Right atrium auricular region (tissue), 2 donors: ENCODE measurements around the gene FHIT. TPM values are rescaled to one million over a fixed set of nuclear protein-coding genes. Genes with fewer than 3 reads are reported as not detected.
"Not testable (repeated sequence)": the region's sequence is repeated elsewhere in the genome, so short reads cannot be mapped to it uniquely, and the experiment has no call there.

ENCODE experiments used
- DNase-seq: peaks from one replicate; pipeline ENCODE4 v3.0.0-alpha.2; 2019; ENCODE audit warnings: low spot score
- H3K27ac ChIP-seq, 2 donors: fragments of 200-600 bp; sonication (generic); 1 replicate in 1 of 2; 2 replicates in 1 of 2; pipeline ENCODE4 v1.5.1; 2016 to 2019
- H3K27me3 ChIP-seq, 2 donors: fragments of 200-600 bp; sonication (generic); one replicate each; pipeline versions ENCODE4 v1.5.1 to v1.6.0; 2017 to 2019
- H3K36me3 ChIP-seq: fragments of 200-600 bp; sonication (generic); one replicate; pipeline ENCODE4 v1.5.1; 2016
- H3K4me1 ChIP-seq, 2 donors: fragments of 200-600 bp; sonication (generic); one replicate each; pipeline versions ENCODE4 v1.5.1 to v1.6.0; 2017 to 2019
- H3K4me3 ChIP-seq, 2 donors: fragments of 200-600 bp; sonication (generic); 1 replicate in 1 of 2; 2 replicates in 1 of 2; pipeline ENCODE4 v1.5.1; 2017 to 2019; ENCODE audit warnings: mild to moderate bottlenecking in 1 of 2, moderate library complexity in 1 of 2
- H3K9me3 ChIP-seq, 2 donors: fragments of 200-600 bp; sonication (generic); one replicate each; pipeline ENCODE4 v1.5.1; 2019
- CTCF ChIP-seq, 2 donors: fragments of 200-600 bp; sonication (generic); IDR thresholded peaks; one replicate each; pipeline ENCODE4 v1.5.1; 2019; ENCODE audit warnings: antibody characterized with exemption in 2 of 2
- total RNA-seq, 2 donors: library from RNA; depleted of rRNA; stranded (reverse); fragments of >200 nt; gene quantifications; one replicate each; pipeline ENCODE4 v1.1.0, GENCODE V29; 2016

Gene FHIT
- total RNA-seq, 2 donors from 2014 or later = 10.4 to 11.0 TPM

DNA sequence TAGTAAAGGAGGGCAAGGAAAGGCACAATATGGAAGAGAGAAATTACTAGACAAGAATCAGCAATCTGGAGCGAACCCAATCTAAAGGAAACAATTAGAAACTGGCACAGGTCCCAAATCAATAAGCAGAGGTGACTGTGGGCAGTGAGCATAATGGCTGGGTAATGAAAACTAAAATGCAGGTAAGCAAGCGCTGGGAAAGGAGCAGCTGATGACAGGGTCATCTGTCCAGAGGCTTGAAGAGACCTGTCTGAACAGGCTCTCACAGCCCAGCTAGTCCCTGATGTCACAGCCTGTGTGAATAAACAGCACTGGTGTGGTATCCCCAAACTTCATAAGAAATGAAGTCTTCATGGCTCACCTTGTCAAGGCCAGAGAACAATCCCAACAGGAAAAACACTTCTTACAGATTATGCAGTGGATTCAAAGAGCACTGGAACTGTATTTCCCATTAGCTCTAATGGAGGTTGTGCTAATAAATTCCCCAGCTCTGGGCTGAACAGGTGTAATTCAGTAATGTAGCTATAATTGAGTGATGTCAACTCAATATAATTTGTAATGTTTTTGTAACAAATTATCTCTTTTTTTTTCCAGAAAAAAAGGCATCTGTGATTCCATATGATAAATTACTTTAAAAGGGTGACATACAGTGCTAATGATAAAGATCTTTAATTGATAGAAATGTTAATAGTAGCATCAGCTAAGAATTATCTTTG lies 197.3 kb downstream of the FHIT start:
- TF ChIP-seq CTCF (IDR thresholded peaks at IDR 0.05) = no peak
- Histone ChIP-seq H3K9me3 (no peaks in the 10 kb centered on the region), H3K36me3 (no peaks in the 10 kb centered on the region), H3K27me3 (no peaks in the 10 kb centered on the region), H3K4me1 (no peaks in the 10 kb centered on the region), H3K27ac (no peak overlapping the region), H3K4me3 (no peak overlapping the region)
- no peak for DNase-seq

GRCh38 chr3:61052851-61053250 lies 198.4 kb downstream of the FHIT start:
- H3K27ac ChIP-seq = no peak overlapping the region
- no peaks in the 10 kb centered on the region for H3K36me3 ChIP-seq
- no peaks in the 10 kb centered on the region for H3K27me3 ChIP-seq
- no peak for DNase-seq
- H3K4me3 ChIP-seq = no peak overlapping the region
- no peaks in the 10 kb centered on the region for H3K9me3 ChIP-seq
- no peaks in the 10 kb centered on the region for H3K4me1 ChIP-seq
- no peak for TF ChIP-seq CTCF (IDR thresholded peaks at IDR 0.05)

DNA sequence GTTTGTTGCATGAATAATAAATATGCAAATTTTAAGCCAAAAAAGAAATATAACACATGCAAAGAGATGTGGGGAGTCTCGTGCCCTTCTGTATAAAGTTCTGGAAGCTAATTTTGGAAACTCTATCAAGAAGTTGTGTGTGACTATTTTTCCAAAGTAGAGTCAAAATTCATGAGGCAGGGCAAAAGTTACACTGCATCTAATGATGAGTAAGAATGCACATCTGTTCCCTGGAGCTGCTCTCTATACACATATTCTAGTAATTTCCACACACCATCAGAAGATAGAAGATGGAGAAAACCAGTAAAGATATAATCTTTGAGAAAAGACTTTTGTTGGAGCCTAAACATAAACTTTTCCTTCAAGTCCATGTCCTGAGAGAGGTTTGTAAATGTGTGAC lies 199.6 kb downstream of the FHIT start:
- Histone ChIP-seq H3K36me3 (no peaks in the 10 kb centered on the region), H3K27me3 (no peaks in the 10 kb centered on the region), H3K27ac (no peak overlapping the region), H3K4me3 (no peak overlapping the region), H3K9me3 (no peaks in the 10 kb centered on the region), H3K4me1 (no peaks in the 10 kb centered on the region)
- no peak for DNase-seq
- no peak for TF ChIP-seq CTCF (IDR thresholded peaks at IDR 0.05)

- not testable (repeated sequence) for H3K36me3 ChIP-seq, H3K27me3 ChIP-seq, DNase-seq, H3K4me3 ChIP-seq, H3K27ac ChIP-seq, H3K4me1 ChIP-seq
- peaks cover 0 to 12% of the 10 kb centered on the region in 2 donors for H3K9me3 ChIP-seq
Measured at GRCh38 chr3:61045169-61045568, 206.1 kb downstream of the FHIT start.

- H3K36me3 ChIP-seq = no peaks in the 10 kb centered on the region
- peaks cover 0 to 12% of the 10 kb centered on the region in 2 donors for H3K9me3 ChIP-seq
- DNase-seq = no peak
- H3K4me3 ChIP-seq = no peak overlapping the region
- no peak overlapping the region for H3K27ac ChIP-seq
- H3K27me3 ChIP-seq = no peaks in the 10 kb centered on the region
- no peak for TF ChIP-seq CTCF (IDR thresholded peaks at IDR 0.05)
- H3K4me1 ChIP-seq = no peaks in the 10 kb centered on the region
Measured at GRCh38 chr3:61043156-61043555, 208.1 kb downstream of the FHIT start.

DNA sequence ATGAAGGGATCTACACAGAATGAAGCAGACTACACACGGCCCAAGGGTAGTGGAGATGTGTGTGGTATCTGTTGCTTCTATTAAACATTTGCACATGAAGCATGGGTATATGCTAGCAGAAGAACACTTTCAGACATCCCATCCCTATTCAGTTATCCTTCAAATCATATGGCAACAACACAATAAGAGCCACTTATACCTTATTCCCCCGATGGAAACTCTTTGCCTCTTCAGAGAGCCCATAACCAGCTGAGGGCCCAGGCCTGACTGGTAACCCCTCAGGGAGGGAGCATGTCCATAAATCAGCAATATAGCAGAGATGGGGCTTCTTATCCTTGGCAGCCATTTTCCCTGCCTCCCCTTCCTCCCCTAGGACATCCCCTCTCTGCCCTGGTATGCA lies 210.6 kb downstream of the FHIT start:
- Histone ChIP-seq H3K27ac (no peak overlapping the region), H3K27me3 (no peaks in the 10 kb centered on the region), H3K9me3 (peaks cover 0 to 12% of the 10 kb centered on the region in 2 donors), H3K4me1 (no peaks in the 10 kb centered on the region), H3K36me3 (no peaks in the 10 kb centered on the region), H3K4me3 (no peak overlapping the region)
- no peak for DNase-seq
- TF ChIP-seq CTCF (IDR thresholded peaks at IDR 0.05) = no peak
